Measurements from ENCODE around the gene DISC1. TPM values are rescaled to one million over a fixed set of nuclear protein-coding genes. Genes with fewer than 3 reads are reported as not detected.
A peak's percentile ranks its signal among the peaks of the same experiment; 100 is the strongest.

DISC1 gene
- total RNA-seq, 4 donors from 2014 or later: 7.1 to 33.4 (median 14.9) TPM

DNA sequence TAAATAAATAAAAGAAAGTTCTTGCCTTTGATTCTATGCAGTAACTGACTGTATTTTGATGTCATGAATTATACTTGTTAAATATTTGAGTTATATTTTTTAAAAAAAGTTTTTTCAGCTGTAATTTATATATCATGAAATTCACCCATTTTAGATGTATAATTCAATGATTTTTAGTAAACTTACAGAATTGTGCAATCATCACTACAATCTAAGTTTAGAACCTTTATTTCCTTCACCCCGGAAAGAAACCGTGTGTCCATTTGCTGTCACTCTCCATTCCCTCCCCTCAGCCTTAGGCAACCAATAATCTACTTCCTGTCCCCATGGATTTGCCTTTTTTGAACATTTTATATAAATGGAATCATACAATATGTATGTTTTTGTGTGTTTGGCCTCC lies 32.5 kb upstream of the DISC1 start:
- no peaks in the 10 kb centered on the region for H3K27me3 ChIP-seq
- no peaks in the 10 kb centered on the region for H3K4me1 ChIP-seq
- no peaks in the 10 kb centered on the region for H3K9me3 ChIP-seq
- intact Hi-C loops (cut with DNase I; ENCODE audit: low total_unique reads): no loop called here
- H3K4me3 ChIP-seq: no peak overlapping the region
- DNase-seq: no peak
- no peaks in the 10 kb centered on the region for H3K36me3 ChIP-seq
- no peak overlapping the region for H3K27ac ChIP-seq
- no peak for TF ChIP-seq POLR2A (IDR thresholded peaks at IDR 0.05)
- TF ChIP-seq, protein P1, sequence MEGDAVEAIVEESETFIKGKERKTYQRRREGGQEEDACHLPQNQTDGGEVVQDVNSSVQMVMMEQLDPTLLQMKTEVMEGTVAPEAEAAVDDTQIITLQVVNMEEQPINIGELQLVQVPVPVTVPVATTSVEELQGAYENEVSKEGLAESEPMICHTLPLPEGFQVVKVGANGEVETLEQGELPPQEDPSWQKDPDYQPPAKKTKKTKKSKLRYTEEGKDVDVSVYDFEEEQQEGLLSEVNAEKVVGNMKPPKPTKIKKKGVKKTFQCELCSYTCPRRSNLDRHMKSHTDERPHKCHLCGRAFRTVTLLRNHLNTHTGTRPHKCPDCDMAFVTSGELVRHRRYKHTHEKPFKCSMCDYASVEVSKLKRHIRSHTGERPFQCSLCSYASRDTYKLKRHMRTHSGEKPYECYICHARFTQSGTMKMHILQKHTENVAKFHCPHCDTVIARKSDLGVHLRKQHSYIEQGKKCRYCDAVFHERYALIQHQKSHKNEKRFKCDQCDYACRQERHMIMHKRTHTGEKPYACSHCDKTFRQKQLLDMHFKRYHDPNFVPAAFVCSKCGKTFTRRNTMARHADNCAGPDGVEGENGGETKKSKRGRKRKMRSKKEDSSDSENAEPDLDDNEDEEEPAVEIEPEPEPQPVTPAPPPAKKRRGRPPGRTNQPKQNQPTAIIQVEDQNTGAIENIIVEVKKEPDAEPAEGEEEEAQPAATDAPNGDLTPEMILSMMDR (IDR thresholded peaks at IDR 0.05): no peak

DNA sequence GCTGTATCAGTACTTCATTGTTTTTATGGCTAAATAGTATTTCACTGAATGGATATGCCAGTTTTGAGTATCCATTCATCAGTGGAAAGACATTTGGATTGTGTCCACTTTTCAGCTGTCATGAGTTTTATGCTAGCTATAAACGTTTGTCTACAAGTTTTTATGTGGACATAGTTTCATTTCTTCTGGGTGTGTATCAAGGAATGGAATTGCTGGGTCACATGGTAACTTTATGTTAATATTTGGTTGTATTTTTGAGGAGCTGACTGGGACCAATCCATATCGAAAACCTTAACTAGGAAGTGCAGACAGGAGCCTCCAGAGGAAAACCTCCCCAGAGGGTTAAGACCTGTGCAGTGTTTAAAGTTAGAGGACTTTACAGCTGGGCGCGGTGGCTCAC lies 31.8 kb upstream of the DISC1 start:
- H3K27me3 ChIP-seq: no peaks in the 10 kb centered on the region
- no peak overlapping the region for H3K27ac ChIP-seq
- no peak overlapping the region for H3K4me3 ChIP-seq
- H3K36me3 ChIP-seq: no peaks in the 10 kb centered on the region
- H3K4me1 ChIP-seq: no peaks in the 10 kb centered on the region
- TF ChIP-seq, protein P1 (IDR thresholded peaks at IDR 0.05): no peak
- TF ChIP-seq POLR2A (IDR thresholded peaks at IDR 0.05): no peak
- intact Hi-C loops (cut with DNase I; ENCODE audit: low total_unique reads): no loop called here
- no peak for DNase-seq
- H3K9me3 ChIP-seq: no peaks in the 10 kb centered on the region

DNA sequence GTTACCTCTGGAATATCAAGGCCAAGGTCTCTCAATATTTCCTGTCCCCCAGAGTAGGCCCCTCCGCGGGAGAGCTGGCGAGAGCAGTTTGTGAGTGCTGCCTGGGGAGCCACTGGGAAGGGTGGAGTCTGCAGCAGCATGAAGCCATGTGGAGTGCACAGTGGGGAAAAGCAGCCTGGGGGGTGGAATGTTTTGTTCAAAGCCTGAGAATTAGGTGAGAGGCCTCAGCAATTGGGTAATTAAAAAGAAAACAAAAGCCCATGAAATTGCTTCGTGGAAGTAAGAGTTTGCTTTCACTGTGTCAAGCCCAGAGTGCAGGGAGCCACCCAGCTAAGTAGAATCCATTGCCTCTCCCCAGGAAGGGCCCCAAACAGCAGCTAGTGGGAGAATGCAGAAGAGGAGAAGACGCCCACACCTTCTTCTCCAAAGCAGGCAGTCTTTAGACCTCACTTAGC lies 30.2 kb upstream of the DISC1 start:
- TF ChIP-seq POLR2A (IDR thresholded peaks at IDR 0.05): no peak
- TF ChIP-seq, protein P1 (IDR thresholded peaks at IDR 0.05): no peak
- no peak for DNase-seq
- H3K36me3 ChIP-seq: no peaks in the 10 kb centered on the region
- no peaks in the 10 kb centered on the region for H3K9me3 ChIP-seq
- intact Hi-C loops (cut with DNase I; ENCODE audit: low total_unique reads): no loop called here
- H3K27me3 ChIP-seq: no peaks in the 10 kb centered on the region
- no peak overlapping the region for H3K4me3 ChIP-seq
- no peak overlapping the region for H3K27ac ChIP-seq
- H3K4me1 ChIP-seq: no peaks in the 10 kb centered on the region

DNA sequence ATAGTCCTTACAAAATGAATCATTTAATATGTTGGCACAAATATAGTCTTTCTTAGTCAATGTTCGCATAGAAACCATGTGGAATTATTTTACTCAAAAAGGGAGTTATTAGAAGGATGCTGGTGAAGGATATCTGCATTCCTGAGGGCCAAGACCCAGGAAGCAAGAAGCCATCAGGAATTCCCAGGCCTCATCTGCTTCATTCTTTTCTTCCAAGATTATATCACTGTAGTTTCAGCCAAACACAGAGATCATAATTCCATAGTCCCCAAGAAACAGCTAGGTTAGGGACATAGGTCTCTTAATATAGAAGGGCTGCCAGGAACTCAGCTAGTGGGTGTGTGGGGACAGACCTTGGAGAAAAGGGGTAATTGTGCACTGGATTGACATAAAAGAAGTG lies 28.6 kb upstream of the DISC1 start:
- DNase-seq: no peak
- no peaks in the 10 kb centered on the region for H3K4me1 ChIP-seq
- no peak overlapping the region for H3K27ac ChIP-seq
- no peak for TF ChIP-seq POLR2A (IDR thresholded peaks at IDR 0.05)
- TF ChIP-seq, protein P1 (IDR thresholded peaks at IDR 0.05): no peak
- no peaks in the 10 kb centered on the region for H3K9me3 ChIP-seq
- intact Hi-C loops (cut with DNase I; ENCODE audit: low total_unique reads): no loop called here
- H3K4me3 ChIP-seq: no peak overlapping the region
- H3K36me3 ChIP-seq: no peaks in the 10 kb centered on the region
- no peaks in the 10 kb centered on the region for H3K27me3 ChIP-seq

DNA sequence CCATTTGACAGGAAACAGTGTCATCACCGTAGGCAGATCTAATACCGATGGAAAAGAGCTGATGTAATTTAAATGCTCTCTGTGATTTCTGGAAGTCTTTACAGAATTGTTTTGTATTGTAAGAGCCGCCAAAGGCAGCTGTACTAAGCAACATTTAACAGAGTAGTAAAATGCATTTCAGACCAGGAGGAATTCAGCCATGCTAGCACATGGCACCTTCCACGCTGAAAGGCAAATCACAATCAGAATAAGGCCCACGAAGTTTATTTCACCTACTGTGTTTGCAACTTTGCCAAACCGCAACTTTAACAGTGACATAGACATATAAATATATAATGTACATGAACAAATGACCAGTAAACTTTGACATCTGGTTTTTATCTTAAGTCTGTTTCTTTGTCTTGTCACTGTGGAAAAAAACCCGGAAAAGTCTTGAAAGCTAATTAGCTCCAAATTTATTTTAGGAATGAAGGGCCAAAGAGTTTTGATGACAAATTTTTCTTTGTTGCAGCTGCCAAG lies 26.1 kb upstream of the DISC1 start:
- H3K9me3 ChIP-seq: no peaks in the 10 kb centered on the region
- no peaks in the 10 kb centered on the region for H3K27me3 ChIP-seq
- no peaks in the 10 kb centered on the region for H3K36me3 ChIP-seq
- peak overlapping the region; percentile 32 to 60 for H3K27ac ChIP-seq
- H3K4me3 ChIP-seq: no peak overlapping the region
- TF ChIP-seq POLR2A (IDR thresholded peaks at IDR 0.05): no peak
- TF ChIP-seq, protein P1 (IDR thresholded peaks at IDR 0.05): no peak
- no peak for DNase-seq
- H3K4me1 ChIP-seq: no peaks in the 10 kb centered on the region
- intact Hi-C loops (cut with DNase I; ENCODE audit: low total_unique reads): loop anchor here (5.0 kb wide), 1 partner anchor 243 kb away; no protein-coding TSS in a partner anchor

Measured in uterus (tissue), 4 donors.